Measurements from ENCODE around the gene CFAP53. TPM values are rescaled to one million over a fixed set of nuclear protein-coding genes. Genes with fewer than 3 reads are reported as not detected.
A peak's percentile ranks its signal among the peaks of the same experiment; 100 is the strongest.
"Not testable (repeated sequence)": the region's sequence is repeated elsewhere in the genome, so short reads cannot be mapped to it uniquely, and the experiment has no call there.

CFAP53 gene
- total RNA-seq, 8 experiments from 2014 or later = 0.41 to 6.3 (median 1.6) TPM

DNA sequence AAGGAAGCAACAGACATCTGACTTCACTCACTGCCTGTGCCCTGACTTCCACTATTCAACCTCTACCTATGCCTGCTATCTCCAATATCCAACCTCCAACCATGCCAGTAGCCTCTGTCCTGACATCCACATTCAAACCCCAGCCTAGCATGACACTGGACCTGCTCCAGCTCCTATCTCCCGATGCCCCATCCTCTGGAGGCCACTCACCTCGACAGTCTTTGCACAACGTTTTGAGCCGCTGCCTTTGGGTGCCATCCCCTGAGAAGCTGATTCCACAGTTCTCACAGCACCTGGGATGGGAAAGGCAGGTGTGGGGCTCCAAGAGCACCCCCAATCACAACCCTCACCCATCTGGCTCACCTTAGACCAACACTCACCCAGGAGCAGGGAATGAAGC, 10.2 kb upstream of the CFAP53 start:
- ATAC-seq (replicated peaks in 6 of 8) = no peak
- H3K27ac ChIP-seq = no peak overlapping the region
- in situ Hi-C loops (cut with MboI; ENCODE audit: low pct_unique_long_range_greater_than_20kb in 2 of 9, low sequenced_read_pairs in 9 of 9, unreplicated experiment in 9 of 9) = loop anchor here in 1 of 9 experiments (25.0 kb wide), 1 partner anchor 161 kb away; no protein-coding TSS in a partner anchor
- peaks cover 12 to 13% of the 10 kb centered on the region in 2 donors for H3K4me1 ChIP-seq (replicated peaks in 1 of 2)
- no peak overlapping the region for H3K4me3 ChIP-seq
- 67 to 100% (median 88%) methylated on average over 1 to 4 of the region's 4 CpGs; no CpG with 5 or more reads in 4 of the 10 experiments for WGBS, 10 experiments

DNA sequence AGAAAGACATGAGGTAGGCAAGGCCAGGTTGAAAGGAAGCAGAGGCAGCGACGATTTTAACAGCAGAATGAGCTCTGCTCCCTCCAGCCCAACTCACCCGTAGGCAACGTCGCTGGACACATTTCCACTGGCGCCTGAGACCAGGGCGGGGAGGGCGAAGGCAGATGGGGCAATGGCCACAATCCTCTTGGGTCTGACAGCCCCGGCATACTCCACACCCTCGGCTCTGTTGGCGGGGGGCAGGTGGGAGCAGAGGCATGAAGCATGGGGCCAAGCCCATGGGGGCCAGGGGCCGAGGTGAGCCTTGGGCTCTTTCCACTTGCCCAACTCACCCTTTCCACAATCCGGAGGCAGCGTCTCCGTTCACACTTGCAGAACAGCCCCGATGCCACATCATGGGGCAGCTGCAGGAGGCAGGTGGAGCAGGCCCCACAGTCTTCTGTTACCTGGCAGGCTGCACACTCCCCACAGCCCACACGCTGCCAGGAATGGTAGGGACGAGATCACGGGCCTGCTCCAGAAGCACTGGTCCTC, 9.3 kb upstream of the CFAP53 start:
- peaks cover 11 to 13% of the 10 kb centered on the region in 2 donors for H3K4me1 ChIP-seq (replicated peaks in 1 of 2)
- 93 to 100% (median 100%) methylated on average over 1 to 3 of the region's 19 CpGs; no CpG with 5 or more reads in 5 of the 10 experiments for WGBS, 10 experiments
- no peak overlapping the region for H3K4me3 ChIP-seq
- peak in 3 of 8 experiments; percentile 8 to 19 (median 16) for ATAC-seq (replicated peaks in 6 of 8)
- in situ Hi-C loops (cut with MboI; ENCODE audit: low pct_unique_long_range_greater_than_20kb in 2 of 9, low sequenced_read_pairs in 9 of 9, unreplicated experiment in 9 of 9) = loop anchor here in 1 of 9 experiments (25.0 kb wide), 1 partner anchor 162 kb away; no protein-coding TSS in a partner anchor
- H3K27ac ChIP-seq = no peak overlapping the region

DNA sequence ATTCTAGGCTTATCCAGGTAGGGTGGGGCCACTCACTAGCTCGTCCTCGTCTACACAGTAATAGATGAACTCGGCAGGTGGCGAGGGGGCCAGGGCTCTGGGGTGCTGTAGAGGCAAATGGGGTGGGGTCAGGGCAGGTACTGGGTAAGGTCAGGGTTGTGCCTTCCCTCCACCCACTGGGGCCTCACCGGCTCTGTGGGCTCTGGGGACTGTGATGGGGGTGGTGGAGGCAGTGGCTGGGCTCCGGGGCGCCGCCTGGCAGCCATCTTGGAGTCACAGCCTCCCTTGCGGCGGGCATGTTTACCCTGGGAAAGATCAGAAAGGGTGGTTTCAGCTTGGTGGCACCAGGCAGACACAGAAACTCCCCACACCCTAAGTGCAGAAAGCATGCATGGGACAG, 8.6 kb upstream of the CFAP53 start:
- in situ Hi-C loops (cut with MboI; ENCODE audit: low pct_unique_long_range_greater_than_20kb in 2 of 9, low sequenced_read_pairs in 9 of 9, unreplicated experiment in 9 of 9) = loop anchor here in 1 of 9 experiments (25.0 kb wide), 1 partner anchor 162 kb away; no protein-coding TSS in a partner anchor
- Histone ChIP-seq H3K27ac (no peak overlapping the region), H3K4me1 (replicated peaks in 1 of 2) (peaks cover 5 to 7% of the 10 kb centered on the region in 2 donors), H3K4me3 (no peak overlapping the region)
- peak in 1 of 8 experiments; percentile 24 for ATAC-seq (replicated peaks in 6 of 8)
- 90 to 100% methylated on average over 1 to 2 of the region's 10 CpGs; no CpG with 5 or more reads in 8 of the 10 experiments for WGBS, 10 experiments

DNA sequence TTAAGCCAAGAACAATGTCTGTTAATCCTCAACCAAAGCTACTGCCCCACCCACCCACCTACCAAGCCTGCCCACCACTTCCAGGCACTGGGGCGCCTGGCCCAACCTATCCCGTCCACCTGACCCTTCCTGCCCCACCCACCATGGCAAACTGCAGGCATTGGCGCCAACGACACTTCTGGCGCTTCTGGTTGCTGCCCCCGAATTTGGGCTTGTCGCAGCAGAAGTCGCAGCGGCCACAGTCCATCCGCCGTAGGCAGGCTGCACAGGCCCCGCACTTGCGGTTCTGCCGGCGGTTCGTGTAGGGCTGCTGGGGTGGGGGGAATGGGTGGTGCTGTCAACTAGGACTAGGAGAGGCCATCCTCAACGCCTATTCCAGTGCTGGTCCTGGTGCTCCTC, 7.7 kb upstream of the CFAP53 start:
- in situ Hi-C loops (cut with MboI; ENCODE audit: low pct_unique_long_range_greater_than_20kb in 2 of 9, low sequenced_read_pairs in 9 of 9, unreplicated experiment in 9 of 9) = no loop called here
- WGBS, 10 experiments = 97 to 100% methylated on average over 1 to 7 of the region's 17 CpGs; no CpG with 5 or more reads in 8 of the 10 experiments
- ATAC-seq (replicated peaks in 6 of 8) = no peak
- Histone ChIP-seq H3K27ac (no peak overlapping the region), H3K4me1 (replicated peaks in 1 of 2) (peaks cover 0 to 3% of the 10 kb centered on the region in 2 donors), H3K4me3 (no peak overlapping the region)

DNA sequence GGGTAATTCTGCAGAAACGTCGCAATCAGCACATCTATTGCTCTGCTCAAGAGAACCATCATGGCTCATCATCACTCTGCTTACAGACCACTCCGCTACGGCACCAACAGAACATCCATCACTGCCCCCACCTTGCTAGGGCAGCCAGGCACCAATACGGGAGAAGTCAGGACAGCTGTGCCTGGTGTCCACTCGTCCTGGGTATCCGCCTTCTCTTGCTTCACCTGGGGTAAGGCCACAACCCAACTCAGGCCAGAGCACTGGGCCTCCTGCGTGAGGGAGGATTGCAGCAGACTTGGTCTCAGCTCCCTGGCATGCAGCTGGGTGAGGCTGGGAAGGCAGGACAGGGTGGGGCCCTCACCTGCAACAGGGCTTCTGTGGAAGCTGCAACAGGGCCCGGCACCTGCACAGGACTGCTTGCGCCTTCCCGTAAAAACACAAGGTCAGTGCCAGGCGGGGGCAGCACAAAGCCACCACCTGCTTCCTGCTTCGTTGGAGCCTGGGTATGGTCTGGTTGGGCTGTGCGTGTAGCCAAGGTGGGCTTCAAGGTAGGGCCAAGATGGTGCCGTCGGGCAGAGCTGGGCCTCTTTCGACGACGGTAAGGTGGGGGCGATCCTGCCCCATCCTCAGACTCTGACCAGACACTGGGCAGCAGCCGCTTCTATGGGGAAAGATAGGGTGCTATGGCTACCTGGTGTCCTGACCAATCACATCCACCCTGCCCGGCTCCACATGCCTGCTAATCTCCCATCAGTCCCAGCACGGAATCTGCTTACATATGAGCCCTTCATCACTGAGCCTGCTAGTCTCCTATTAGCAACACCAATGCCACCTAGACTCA, 7.1 kb upstream of the CFAP53 start:
- Histone ChIP-seq H3K27ac (no peak overlapping the region), H3K4me3 (no peak overlapping the region), H3K4me1 (replicated peaks in 1 of 2) (no peaks in the 10 kb centered on the region)
- peak in 1 of 8 experiments; percentile 19 for ATAC-seq (replicated peaks in 6 of 8)
- in situ Hi-C loops (cut with MboI; ENCODE audit: low pct_unique_long_range_greater_than_20kb in 2 of 9, low sequenced_read_pairs in 9 of 9, unreplicated experiment in 9 of 9) = no loop called here
- 90 to 100% (median 98%) methylated on average over 2 to 11 of the region's 23 CpGs; no CpG with 5 or more reads in 4 of the 10 experiments for WGBS, 10 experiments

DNA sequence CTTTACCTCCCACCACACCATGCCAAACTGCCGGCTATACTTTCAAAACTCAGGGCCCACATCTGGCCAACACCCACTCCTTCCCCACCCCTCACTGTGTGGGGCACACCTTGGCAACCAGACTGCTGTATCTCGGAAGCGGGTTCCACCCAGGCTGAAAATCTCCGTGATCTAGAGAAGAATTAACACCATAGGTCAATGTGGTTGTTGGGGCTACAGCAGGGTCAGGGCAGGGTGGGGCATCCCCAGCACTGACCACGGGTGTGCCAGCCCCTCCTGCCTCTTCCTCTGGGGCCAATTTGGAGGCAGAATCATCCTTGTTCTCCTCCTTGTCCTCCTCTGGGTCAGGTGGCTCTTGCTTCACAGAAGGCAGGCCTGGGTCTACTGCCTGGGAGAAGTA, 6.3 kb upstream of the CFAP53 start:
- ATAC-seq (replicated peaks in 6 of 8) = peak in 1 of 8 experiments; percentile 56
- in situ Hi-C loops (cut with MboI; ENCODE audit: low pct_unique_long_range_greater_than_20kb in 2 of 9, low sequenced_read_pairs in 9 of 9, unreplicated experiment in 9 of 9) = no loop called here
- H3K27ac ChIP-seq = no peak overlapping the region
- H3K4me3 ChIP-seq = no peak overlapping the region
- 83 to 100% (median 90%) methylated on average over 1 to 4 of the region's 5 CpGs; no CpG with 5 or more reads in 7 of the 10 experiments for WGBS, 10 experiments
- no peaks in the 10 kb centered on the region for H3K4me1 ChIP-seq (replicated peaks in 1 of 2)

DNA sequence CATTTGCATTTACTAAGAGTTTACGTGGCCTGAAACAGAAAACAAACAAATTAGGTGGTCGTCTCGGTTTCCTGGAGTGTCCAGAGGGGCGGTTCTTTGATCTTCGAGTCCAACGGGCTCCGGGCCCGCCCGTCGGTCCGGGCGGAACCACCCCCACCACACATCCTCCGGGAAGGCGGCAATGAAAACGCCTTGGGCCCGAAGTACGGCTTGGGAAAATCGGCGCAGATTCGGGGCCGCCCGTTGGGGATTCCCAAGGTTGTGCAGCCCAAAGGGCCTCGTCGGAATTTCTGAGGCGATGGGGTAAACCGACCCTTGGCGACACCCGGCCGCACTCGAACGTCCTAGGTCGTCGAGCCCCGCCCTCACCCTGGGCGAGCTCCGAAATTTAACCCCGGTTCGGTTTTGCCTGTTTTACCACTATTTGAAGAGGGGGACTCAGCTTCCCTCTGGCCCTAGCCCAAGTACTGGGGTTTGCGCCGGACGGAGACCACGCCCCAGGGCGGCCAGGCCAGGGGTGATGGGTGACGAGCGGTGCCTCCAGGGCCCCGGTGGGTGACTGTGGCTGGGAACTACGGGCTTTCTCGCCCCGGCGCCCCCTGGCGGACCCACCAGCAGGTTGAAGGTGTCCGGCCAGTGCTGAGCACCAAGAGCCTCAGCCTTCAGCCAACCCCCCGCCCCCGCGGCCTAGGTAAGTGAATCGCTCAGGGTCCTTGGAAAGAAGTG, 1.9 kb upstream of the CFAP53 start:
- in situ Hi-C loops (cut with MboI; ENCODE audit: low pct_unique_long_range_greater_than_20kb in 2 of 9, low sequenced_read_pairs in 9 of 9, unreplicated experiment in 9 of 9) = no loop called here
- H3K4me3 ChIP-seq = no peak overlapping the region
- H3K27ac ChIP-seq = no peak overlapping the region
- H3K4me1 ChIP-seq (replicated peaks in 1 of 2) = peaks cover 5 to 8% of the 10 kb centered on the region in 2 donors
- WGBS, 10 experiments = 6 to 79% (median 50%) methylated on average over 1 to 23 of the region's 56 CpGs; no CpG with 5 or more reads in 1 of the 10 experiments
- ATAC-seq (replicated peaks in 6 of 8) = peak in 3 of 8 experiments; percentile 45 to 82 (median 65)

DNA sequence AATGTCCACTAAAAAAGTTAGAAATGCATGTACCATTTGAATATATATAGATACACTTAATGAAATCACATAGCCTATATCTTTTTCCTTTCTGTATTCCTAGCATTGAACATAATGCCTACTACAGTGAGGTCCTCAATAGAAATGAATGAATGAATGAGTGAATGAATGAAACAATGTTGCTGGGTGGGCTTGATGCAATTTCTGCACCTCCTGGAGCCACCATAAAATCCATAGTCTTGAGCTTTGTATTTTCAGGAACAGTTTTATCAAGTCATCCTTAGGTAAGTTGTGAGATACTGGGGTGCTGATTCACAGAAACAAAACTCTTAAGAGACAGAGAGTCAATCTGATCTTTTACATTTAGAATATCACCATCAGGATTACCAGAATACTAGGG, 3.3 kb downstream of the CFAP53 start:
- no peak overlapping the region for H3K27ac ChIP-seq
- in situ Hi-C loops (cut with MboI; ENCODE audit: low pct_unique_long_range_greater_than_20kb in 2 of 9, low sequenced_read_pairs in 9 of 9, unreplicated experiment in 9 of 9) = no loop called here
- no peak for ATAC-seq (replicated peaks in 6 of 8)

DNA sequence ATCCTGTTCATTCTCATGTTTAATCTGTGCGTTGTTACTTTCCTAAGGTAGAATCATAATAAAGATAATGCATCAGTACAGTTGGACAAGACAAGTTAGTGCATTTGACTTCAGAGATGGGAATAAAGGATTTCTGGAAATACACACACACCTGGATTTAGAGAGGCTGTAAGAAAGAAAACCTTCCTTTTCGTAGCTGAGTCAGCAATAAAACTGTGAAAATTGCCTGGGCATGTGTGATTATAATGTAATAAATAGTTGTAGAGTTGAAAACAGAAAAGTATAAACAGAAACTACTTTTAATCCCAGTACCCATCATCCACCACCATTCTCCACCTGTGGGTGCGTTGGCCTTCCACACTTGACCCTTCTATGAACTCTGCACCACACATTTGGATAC, 15.4 kb downstream of the CFAP53 start:
- in situ Hi-C loops (cut with MboI; ENCODE audit: low pct_unique_long_range_greater_than_20kb in 2 of 9, low sequenced_read_pairs in 9 of 9, unreplicated experiment in 9 of 9) = no loop called here
- 20 to 93% (median 75%) methylated on average over 1 to 3 of the region's 3 CpGs; no CpG with 5 or more reads in 1 of the 10 experiments for WGBS, 10 experiments
- Histone ChIP-seq H3K4me1 (replicated peaks in 1 of 2) (no peaks in the 10 kb centered on the region), H3K27ac (no peak overlapping the region), H3K4me3 (no peak overlapping the region)
- no peak for ATAC-seq (replicated peaks in 6 of 8)

More for the DNA sequence above, 3.3 kb downstream of the CFAP53 start:
- Histone ChIP-seq H3K4me3 (no peak overlapping the region), H3K4me1 (replicated peaks in 1 of 2) (peaks cover 5 to 8% of the 10 kb centered on the region in 2 donors)

DNA sequence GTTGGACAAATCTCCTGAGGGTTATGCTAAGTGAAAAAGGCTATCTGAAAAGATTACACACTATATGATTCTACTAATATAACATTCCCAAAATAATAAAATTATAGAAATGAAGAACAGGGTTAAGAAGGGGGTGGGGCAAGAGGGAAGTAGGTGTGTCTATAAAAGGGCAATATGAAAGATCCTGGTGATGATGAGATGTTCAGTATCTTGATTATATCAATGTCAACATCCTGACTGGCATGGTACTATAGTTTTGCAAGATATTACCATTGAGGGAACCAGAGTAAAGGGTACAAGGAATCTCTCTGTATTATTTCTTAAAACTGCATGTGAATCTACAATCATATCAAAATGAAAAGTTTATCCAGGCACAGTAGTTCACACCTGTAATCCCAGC, 16.7 kb downstream of the CFAP53 start:
- ATAC-seq (replicated peaks in 6 of 8) = no peak
- no peak overlapping the region for H3K4me3 ChIP-seq
- no peak overlapping the region for H3K27ac ChIP-seq
- in situ Hi-C loops (cut with MboI; ENCODE audit: low pct_unique_long_range_greater_than_20kb in 2 of 9, low sequenced_read_pairs in 9 of 9, unreplicated experiment in 9 of 9) = no loop called here
- no peaks in the 10 kb centered on the region for H3K4me1 ChIP-seq (replicated peaks in 1 of 2)

DNA sequence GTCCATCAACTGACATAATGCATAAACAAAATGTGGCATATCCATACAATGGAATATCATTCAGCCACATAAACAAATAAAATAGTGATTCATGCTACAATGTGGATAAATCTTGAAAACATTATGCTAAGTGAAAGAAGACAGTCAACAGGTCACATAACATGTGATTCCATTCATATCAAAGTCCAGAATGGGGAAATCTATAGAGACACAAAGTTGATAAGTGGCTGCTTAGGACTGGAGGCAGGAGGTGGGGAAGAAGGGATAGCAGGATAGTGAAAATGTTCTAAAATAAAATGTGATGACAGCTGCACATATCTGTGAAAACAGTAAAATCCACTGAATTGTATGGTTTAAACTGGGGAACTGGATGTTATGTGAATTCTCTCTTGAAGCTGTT, 18.7 kb downstream of the CFAP53 start:
- in situ Hi-C loops (cut with MboI; ENCODE audit: low pct_unique_long_range_greater_than_20kb in 2 of 9, low sequenced_read_pairs in 9 of 9, unreplicated experiment in 9 of 9) = no loop called here
- H3K4me3 ChIP-seq = no peak overlapping the region
- no peaks in the 10 kb centered on the region for H3K4me1 ChIP-seq (replicated peaks in 1 of 2)
- peak in 1 of 8 experiments; percentile 30 for ATAC-seq (replicated peaks in 6 of 8)
- no peak overlapping the region for H3K27ac ChIP-seq

DNA sequence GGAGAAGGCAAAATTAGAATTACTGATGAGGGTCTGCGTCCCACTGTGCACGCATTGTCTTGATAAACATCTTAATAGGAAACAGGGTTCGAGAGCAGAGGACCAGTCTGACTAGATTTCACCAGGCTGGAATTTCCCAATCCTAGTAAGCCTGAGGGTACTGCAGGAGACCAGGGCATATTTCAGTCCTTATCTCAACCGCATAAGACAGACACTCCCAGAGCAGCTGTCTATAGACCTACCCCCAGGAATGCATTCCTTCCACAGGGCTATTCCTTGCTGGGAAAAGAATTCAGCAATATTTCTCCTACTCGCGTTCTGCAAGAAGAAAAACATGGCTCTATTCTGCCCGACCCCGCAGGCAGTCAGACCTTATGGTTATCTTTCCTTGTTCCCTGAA, 24.5 kb downstream of the CFAP53 start:
- H3K4me3 ChIP-seq; ATAC-seq (replicated peaks in 6 of 8); H3K4me1 ChIP-seq (replicated peaks in 1 of 2); H3K27ac ChIP-seq; in situ Hi-C loops (cut with MboI; ENCODE audit: low pct_unique_long_range_greater_than_20kb in 2 of 9, low sequenced_read_pairs in 9 of 9, unreplicated experiment in 9 of 9): not testable (repeated sequence)
- WGBS, 10 experiments = 38 to 84% (median 56%) methylated on average over 1 to 8 of the region's 8 CpGs; no CpG with 5 or more reads in 1 of the 10 experiments

DNA sequence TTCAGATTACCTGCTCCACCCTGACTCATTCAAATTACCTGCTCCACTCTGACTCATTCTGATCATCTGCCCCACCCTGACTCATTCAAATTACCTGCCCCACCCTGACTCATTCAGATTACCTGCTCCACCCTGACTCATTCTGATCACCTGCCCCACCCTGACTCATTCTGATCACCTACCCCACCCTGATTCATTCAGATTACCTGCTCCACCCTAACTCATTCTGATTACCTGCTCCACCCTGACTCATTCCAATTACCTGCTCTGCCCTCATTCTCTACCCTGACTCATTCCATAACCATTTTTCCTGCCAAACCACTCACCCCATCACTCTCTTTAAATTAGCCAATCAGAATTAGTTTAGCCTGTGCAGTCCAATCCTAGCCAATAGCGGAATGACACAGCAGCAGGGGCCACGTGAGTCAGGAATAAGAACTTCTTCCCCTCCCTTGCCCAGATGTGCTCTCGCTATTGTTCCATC, 26.2 kb downstream of the CFAP53 start:
- in situ Hi-C loops (cut with MboI; ENCODE audit: low pct_unique_long_range_greater_than_20kb in 2 of 9, low sequenced_read_pairs in 9 of 9, unreplicated experiment in 9 of 9) = no loop called here

More for the DNA sequence above, 26.2 kb downstream of the CFAP53 start:
- ATAC-seq (replicated peaks in 6 of 8) = peak in 2 of 8 experiments; percentile 30 to 85
- no peak overlapping the region for H3K4me3 ChIP-seq
- WGBS, 10 experiments = 11 to 100% (median 90%) methylated on average over 1 to 3 of the region's 3 CpGs; no CpG with 5 or more reads in 1 of the 10 experiments
- no peaks in the 10 kb centered on the region for H3K4me1 ChIP-seq (replicated peaks in 1 of 2)
- H3K27ac ChIP-seq = no peak overlapping the region
